A549 (cell line): ENCODE measurements around the gene GSK3A. TPM values are rescaled to one million over a fixed set of nuclear protein-coding genes. Genes with fewer than 3 reads are reported as not detected.

Source experiments
- ATAC-seq, 2 experiments: fragments of 200-7000 bp in 1 of 2; fragments of >200 bp in 1 of 2; cut with Nextera tagmentation in 1 of 2; cut with Tn5 transposase in 1 of 2; 3 replicates each; pipeline versions ENCODE4 v1.8.0 to v1.9.1; 2018 to 2020; ENCODE audit warnings: mild to moderate bottlenecking in 1 of 2, moderate library complexity in 1 of 2
- CTCF ChIA-PET: fragments of 300-600 bp; sonication (Branson Sonifier 250); formaldehyde crosslinking; extraction: SDS; loops from one replicate; lab custom pipeline; 2021; ENCODE audit warnings: antibody characterized with exemption, inconsistent platforms; lab: Yijun Ruan, JAX
- POLR2A ChIA-PET: fragments of 350-600 bp; formaldehyde crosslinking; extraction: SDS; loops from one replicate; lab custom pipeline; 2021; ENCODE audit warnings: antibody characterized with exemption, inconsistent platforms; lab: Yijun Ruan, JAX
- DNase-seq, 2 experiments: peaks; one replicate each; pipeline versions ENCODE4 v3.0.0 to v3.0.0-alpha.2; 2011 to 2016; ENCODE audit warnings: low read depth in 1 of 2, low spot score in 1 of 2
- FAIRE-seq: peaks from 2 replicates; lab custom pipeline; 2011; peaks lifted over from hg19 to GRCh38; lab: Jason Lieb, UNC
- H3K27ac ChIP-seq, 2 experiments: fragments of >200 bp; sonication (Bioruptor Twin); formaldehyde crosslinking; 3 replicates each; pipeline ENCODE4 v1.5.1; 2016 to 2017
- H3K4me1 ChIP-seq: fragments of >200 bp; sonication (Bioruptor Twin); formaldehyde crosslinking; 3 replicates; pipeline ENCODE4 v1.6.1; 2016
- H3K4me2 ChIP-seq: fragments of >200 bp; sonication (Bioruptor Twin); formaldehyde crosslinking; 3 replicates; pipeline ENCODE4 v1.6.1; 2016
- H3K4me3 ChIP-seq: fragments of >200 bp; sonication (Bioruptor Twin); formaldehyde crosslinking; 3 replicates; pipeline ENCODE4 v1.5.1; 2016
- H3K9me3 ChIP-seq: fragments of >200 bp; sonication (Bioruptor Twin); formaldehyde crosslinking; 3 replicates; pipeline ENCODE4 v1.6.1; 2016
- BCL3 ChIP-seq: fragments of >200 bp; sonication (Bioruptor Twin); formaldehyde crosslinking; IDR thresholded peaks from 3 replicates; pipeline ENCODE4 v1.6.1; 2016
- BHLHE40 ChIP-seq: IDR thresholded peaks from 2 replicates; pipeline ENCODE4 v1.6.1; 2012; ENCODE audit warnings: low read depth, low read length, inconsistent platforms
- CHD2 ChIP-seq: fragments of 150-350 bp; IDR thresholded peaks from 2 replicates; pipeline ENCODE4 v1.6.1; 2014; ENCODE audit warnings: low read length; ENCODE audit not compliant: partially characterized antibody
- CTCF ChIP-seq: fragments of >200 bp; sonication (Bioruptor Twin); formaldehyde crosslinking; IDR thresholded peaks from 3 replicates; pipeline ENCODE4 v1.5.1; 2016
- E2F6 ChIP-seq: IDR thresholded peaks from 2 replicates; pipeline ENCODE4 v1.6.1; 2012; ENCODE audit warnings: low read depth, borderline replicate concordance
- EHF ChIP-seq: fragments of 250-450 bp; sonication (Bioruptor Pico); IDR thresholded peaks from 2 replicates; pipeline ENCODE4 v1.5.0; 2020; ENCODE audit warnings: mild to moderate bottlenecking
- FOSB ChIP-seq: fragments of 250-450 bp; sonication (Bioruptor Pico); IDR thresholded peaks from 2 replicates; pipeline ENCODE4 v1.5.0; 2020; ENCODE audit warnings: mild to moderate bottlenecking, moderate library complexity
- FOSL2 ChIP-seq, 2 experiments: fragments of 450-650 bp in 1 of 2; fragments of >200 bp in 1 of 2; sonication (Bioruptor Twin) in 1 of 2; formaldehyde crosslinking; IDR thresholded peaks; 2 replicates each; pipeline versions ENCODE4 v1.5.0 to v1.6.1; 2016 to 2020; ENCODE audit warnings: mild to moderate bottlenecking in 1 of 2, moderate library complexity in 1 of 2
- GATA3 ChIP-seq: IDR thresholded peaks from 2 replicates; pipeline ENCODE4 v1.6.1; 2012; ENCODE audit warnings: borderline replicate concordance
- HOXB5 ChIP-seq: fragments of 250-450 bp; sonication (Bioruptor Pico); IDR thresholded peaks from 2 replicates; pipeline ENCODE4 v1.5.0; 2020; ENCODE audit warnings: mild to moderate bottlenecking, moderate library complexity
- JUN ChIP-seq, 2 experiments: fragments of >200 bp; sonication (Bioruptor Twin); formaldehyde crosslinking; IDR thresholded peaks; 2 replicates in 1 of 2; 3 replicates in 1 of 2; pipeline ENCODE4 v1.6.1; 2016 to 2017
- KDM5A ChIP-seq: fragments of 200-600 bp; sonication (generic); IDR thresholded peaks from 2 replicates; pipeline ENCODE4 v1.6.1; 2016; ENCODE audit warnings: antibody characterized with exemption, mild to moderate bottlenecking
- MAX ChIP-seq: IDR thresholded peaks from 2 replicates; pipeline ENCODE4 v1.6.1; 2012
- MYC ChIP-seq: IDR thresholded peaks from 2 replicates; pipeline ENCODE4 v1.6.1; 2012; ENCODE audit warnings: mild to moderate bottlenecking, inconsistent platforms, low read length, improper control_type of control experiment, borderline replicate concordance
- PBX3 ChIP-seq: IDR thresholded peaks from 2 replicates; pipeline ENCODE4 v1.6.1; 2012
- POLR2A ChIP-seq: IDR thresholded peaks from 2 replicates; pipeline ENCODE4 v1.6.1; 2012; ENCODE audit warnings: mild to moderate bottlenecking, low read length
- RFX5 ChIP-seq: fragments of 450-650 bp; IDR thresholded peaks from 2 replicates; pipeline ENCODE4 v1.7.1; 2014; ENCODE audit warnings: antibody characterized with exemption, mild to moderate bottlenecking, moderate library complexity
- RNF2 ChIP-seq: fragments of 200-600 bp; sonication (generic); IDR thresholded peaks from 2 replicates; pipeline ENCODE4 v1.6.1; 2016; ENCODE audit warnings: low read depth, mild to moderate bottlenecking, antibody characterized with exemption, moderate library complexity, borderline replicate concordance
- USF2 ChIP-seq: fragments of 450-650 bp; IDR thresholded peaks from 2 replicates; pipeline ENCODE4 v1.6.1; 2014; ENCODE audit warnings: antibody characterized with exemption
- WGBS: methylation state at CpG from one replicate; pipeline ENCODE4 v1.1.6; 2017; ENCODE audit errors: missing lambda C conversion rate; 5-methylcytosine and 5-hydroxymethylcytosine counted together
- polyA plus RNA-seq, 4 experiments: library from polyadenylated mRNA; depleted of rRNA in 3 of 4; stranded (reverse); fragments of >200 nt; fragmentation: RNase III in 1 of 4; extraction: RNeasy Plus Mini Kit Qiagen cat#74134 plus additional on column Dnase treatment in 1 of 4; gene quantifications; 2 replicates in 3 of 4; 3 replicates in 1 of 4; pipeline ENCODE4 v1.2.3, GENCODE V29; 2011 to 2017

GSK3A gene
- polyA plus RNA-seq, 2 of the 4 experiments (the other 2 are of a cell fraction) = 55.2 to 85.1 TPM

- POLR2A ChIA-PET = interaction anchor here (0.7 to 2.8 kb wide), 8 partner anchors 10 to 32 kb away, joined by 3 to 18 read pairs (median 7); partner anchors contain the start of genes ERF, GSK3A and PRR19
These were observed 27.3 kb upstream of the GSK3A start for GRCh38 chr19:42269478-42270345.

GRCh38 chr19:42268704-42269477 is 26.5 kb upstream of the GSK3A start, which contains the start of gene CIC:
Gene CIC (plus strand): TSS chr19:42269252. CDS start chr19:42271784, 2,532 bp downstream.
- WGBS = 1% methylated on average over 39 of the region's 52 CpGs
- ATAC-seq = peak; percentile 80 to 93
- POLR2A ChIA-PET = interaction anchor here (1.0 to 2.8 kb wide), 4 partner anchors 11 to 33 kb away, joined by 5 to 18 read pairs (median 7); partner anchors contain the start of genes GSK3A and PRR19
- Histone ChIP-seq H3K4me2 (peak within 1 kb of the TSS; percentile 96), H3K4me1 (peaks cover 28% of the 10 kb centered on the region)
- TF ChIP-seq RFX5 (peak; percentile 83; the same call in 1 of the 2 replicates), CTCF (no peak), E2F6 (peak; percentile 25; the same call in 1 of the 2 replicates), PBX3 (peak; percentile 100), FOSB (no peak), CHD2 (peak; percentile 62)
- TF ChIP-seq, all 56 proteins: peak for 4
- CTCF ChIA-PET = interaction anchor here (0.8 to 14.6 kb wide), 5 partner anchors 12 to 197 kb away, joined by 3 to 373 read pairs (median 21); partner anchors contain the start of gene GSK3A
- peak; percentile 100 for DNase-seq
- Histone ChIP-seq H3K9me3 (no peaks in the 10 kb centered on the region), H3K27ac (peak within 1 kb of the TSS; percentile 87 to 94), H3K4me3 (peak within 1 kb of the TSS; percentile 58)
- FAIRE-seq = peak; percentile 100

More at GRCh38 chr19:42269478-42270345, 27.3 kb upstream of the GSK3A start:
- H3K9me3 ChIP-seq = no peaks in the 10 kb centered on the region
- WGBS = 54% methylated on average over 9 of the region's 10 CpGs
- CTCF ChIA-PET = interaction anchor here (0.5 to 14.6 kb wide), 11 partner anchors 7 to 198 kb away, joined by 3 to 373 read pairs (median 6); partner anchors contain the start of gene GSK3A
- ATAC-seq = no peak
- TF ChIP-seq HOXB5 (CRISPR knock-in tag) (no peak), RNF2 (no peak)
- DNase-seq = no peak
- H3K4me3 ChIP-seq = peak overlapping the region; percentile 58
- H3K4me2 ChIP-seq = peak overlapping the region; percentile 96
- H3K27ac ChIP-seq = peak overlapping the region; percentile 87 to 94
- FAIRE-seq = no peak
- peaks cover 28% of the 10 kb centered on the region for H3K4me1 ChIP-seq

- H3K4me1 ChIP-seq = peaks cover 28% of the 10 kb centered on the region
- POLR2A ChIA-PET = interaction anchor here (1.6 to 2.8 kb wide), 2 partner anchors 25 kb away, joined by 5 to 18 read pairs; partner anchors contain the start of gene GSK3A
- peak; percentile 70 to 79 for ATAC-seq
- peak overlapping the region; percentile 87 to 94 for H3K27ac ChIP-seq
- H3K4me2 ChIP-seq = peak overlapping the region; percentile 87
- no peaks in the 10 kb centered on the region for H3K9me3 ChIP-seq
- WGBS = under 1% methylated on average over 46 of the region's 46 CpGs
- CTCF ChIA-PET = interaction anchor here (1.3 to 2.6 kb wide), 5 partner anchors 9 to 28 kb away, joined by 4 to 17 read pairs (median 5); no protein-coding TSS in a partner anchor
- H3K4me3 ChIP-seq = peak overlapping the region; percentile 51
- no peak for FAIRE-seq
- DNase-seq = peak; percentile 100
- peak; percentile 79 to 96; a peak in 4 of 5 replicates for TF ChIP-seq JUN (IDR thresholded peaks at IDR 0.05)
- peak; percentile 96 for TF ChIP-seq MYC
- peak; percentile 58 for TF ChIP-seq POLR2A
- TF ChIP-seq BHLHE40 = no peak; the same call in 1 of the 2 replicates
- peak; percentile 92 for TF ChIP-seq USF2
- peak; percentile 52; the same call in 1 of the 3 replicates for TF ChIP-seq BCL3
- TF ChIP-seq EHF (CRISPR knock-in tag) = no peak
- TF ChIP-seq E2F6 = peak; percentile 31; the same call in 1 of the 2 replicates
- peak; percentile 90 for TF ChIP-seq CHD2
- peak; percentile 95 for TF ChIP-seq MAX
- no peak for TF ChIP-seq FOSL2 (IDR thresholded peaks at IDR 0.05)
- peak; percentile 80 for TF ChIP-seq FOSL2 (CRISPR knock-in tag; IDR thresholded peaks at IDR 0.05)
- peak; percentile 94 for TF ChIP-seq RFX5
- peak; percentile 52; the same call in 1 of the 2 replicates for TF ChIP-seq KDM5A
- TF ChIP-seq GATA3 = peak; percentile 73; the same call in 1 of the 2 replicates
These were observed 25.8 kb upstream of the GSK3A start for GRCh38 chr19:42268142-42268703.
